AG04450 (cell line): ENCODE results near the gene COMMD1. TPM values are rescaled to one million over a fixed set of nuclear protein-coding genes. Genes with fewer than 3 reads are reported as not detected.
A peak's percentile ranks its signal among the peaks of the same experiment; 100 is the strongest.
"Not testable (repeated sequence)": the region's sequence is repeated elsewhere in the genome, so short reads cannot be mapped to it uniquely, and the experiment has no call there.

Source experiments
- CTCF ChIA-PET: fragments of 300-600, 350-600 bp; formaldehyde crosslinking; extraction: SDS; loops from one replicate; lab custom pipeline; 2022; ENCODE audit warnings: antibody characterized with exemption, inconsistent platforms; lab: Charles Lee
- POLR2A ChIA-PET: fragments of 350-600 bp; formaldehyde crosslinking; extraction: SDS; loops from one replicate; lab custom pipeline; 2021; ENCODE audit warnings: antibody characterized with exemption, inconsistent platforms; lab: Yijun Ruan, JAX
- DNase-seq: peaks from one replicate; pipeline ENCODE4 v3.0.0-alpha.2; 2011; ENCODE audit warnings: low read depth, low spot score
- H3K27ac ChIP-seq: one replicate; pipeline ENCODE4 v1.5.1; 2012; ENCODE audit warnings: low read depth, low read length, control low read depth
- H3K27me3 ChIP-seq: one replicate; pipeline ENCODE4 v1.6.0; 2012; ENCODE audit warnings: low read length; ENCODE audit not compliant: control insufficient read depth, insufficient read depth
- H3K4me3 ChIP-seq: 2 replicates; pipeline ENCODE4 v1.5.1; 2011; ENCODE audit warnings: mild to moderate bottlenecking, low read depth, low read length, control low read depth
- H3K9me3 ChIP-seq: 2 replicates; pipeline ENCODE4 v1.5.1; 2012; ENCODE audit warnings: low read length; ENCODE audit not compliant: control insufficient read depth, insufficient read depth
- polyA plus RNA-seq: library from polyadenylated mRNA; depleted of rRNA; stranded (reverse); fragments of >200 nt; gene quantifications from 2 replicates; pipeline ENCODE4 v1.2.3, GENCODE V29; 2011
- TF ChIP-seq, protein P1 (sequence below): IDR thresholded peaks from 2 replicates; pipeline ENCODE4 v1.5.1; 2011; ENCODE audit warnings: low read depth, low read length, control low read depth, inconsistent platforms

COMMD1 gene
- polyA plus RNA-seq, 1 experiment, result 59.9 TPM

- TF ChIP-seq, protein P1, sequence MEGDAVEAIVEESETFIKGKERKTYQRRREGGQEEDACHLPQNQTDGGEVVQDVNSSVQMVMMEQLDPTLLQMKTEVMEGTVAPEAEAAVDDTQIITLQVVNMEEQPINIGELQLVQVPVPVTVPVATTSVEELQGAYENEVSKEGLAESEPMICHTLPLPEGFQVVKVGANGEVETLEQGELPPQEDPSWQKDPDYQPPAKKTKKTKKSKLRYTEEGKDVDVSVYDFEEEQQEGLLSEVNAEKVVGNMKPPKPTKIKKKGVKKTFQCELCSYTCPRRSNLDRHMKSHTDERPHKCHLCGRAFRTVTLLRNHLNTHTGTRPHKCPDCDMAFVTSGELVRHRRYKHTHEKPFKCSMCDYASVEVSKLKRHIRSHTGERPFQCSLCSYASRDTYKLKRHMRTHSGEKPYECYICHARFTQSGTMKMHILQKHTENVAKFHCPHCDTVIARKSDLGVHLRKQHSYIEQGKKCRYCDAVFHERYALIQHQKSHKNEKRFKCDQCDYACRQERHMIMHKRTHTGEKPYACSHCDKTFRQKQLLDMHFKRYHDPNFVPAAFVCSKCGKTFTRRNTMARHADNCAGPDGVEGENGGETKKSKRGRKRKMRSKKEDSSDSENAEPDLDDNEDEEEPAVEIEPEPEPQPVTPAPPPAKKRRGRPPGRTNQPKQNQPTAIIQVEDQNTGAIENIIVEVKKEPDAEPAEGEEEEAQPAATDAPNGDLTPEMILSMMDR, result no peak
- no peaks in the 10 kb centered on the region for H3K27me3 ChIP-seq
- H3K9me3 ChIP-seq, result no peaks in the 10 kb centered on the region
- no peak overlapping the region for H3K27ac ChIP-seq
- no peak overlapping the region for H3K4me3 ChIP-seq
- no peak for DNase-seq
- ChIA-PET POLR2A (no interaction called here), CTCF (no interaction called here)
Observed at GRCh38 chr2:61909116-61909515, 3.6 kb downstream of the COMMD1 start.

- POLR2A ChIA-PET, result no interaction called here
- TF ChIP-seq, protein P1, result peak; percentile 32
- CTCF ChIA-PET, result no interaction called here
- H3K4me3 ChIP-seq, result no peak overlapping the region
- no peaks in the 10 kb centered on the region for H3K27me3 ChIP-seq
- no peak for DNase-seq
- no peaks in the 10 kb centered on the region for H3K9me3 ChIP-seq
- H3K27ac ChIP-seq, result no peak overlapping the region
Observed at GRCh38 chr2:61910603-61911002, 5.1 kb downstream of the COMMD1 start.

DNA sequence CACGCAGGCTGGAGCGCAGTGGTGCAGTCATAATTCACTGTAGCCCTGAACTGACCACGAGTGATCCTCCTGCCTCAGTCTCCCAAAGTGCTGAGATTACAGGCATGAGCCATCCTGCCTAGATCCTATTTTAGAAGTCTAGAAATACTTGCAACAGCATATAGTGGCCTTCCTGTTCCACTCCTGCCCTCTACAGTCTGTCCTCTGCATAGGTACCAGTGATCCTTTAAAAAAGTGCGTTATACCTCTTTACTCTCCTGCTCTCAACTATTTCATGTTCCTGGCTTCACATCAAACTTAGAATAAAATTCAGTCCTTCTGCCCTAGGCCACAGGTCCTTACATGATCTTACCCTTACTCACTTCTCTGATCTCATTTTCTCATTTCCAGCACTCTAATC lies 6.0 kb downstream of the COMMD1 start:
- ChIA-PET CTCF (interaction anchor here (1.3 kb wide), 1 partner anchor 9 kb away, joined by 4 read pairs; no protein-coding TSS in a partner anchor), POLR2A (no interaction called here)
- H3K27ac ChIP-seq, result no peak overlapping the region
- H3K9me3 ChIP-seq, result no peaks in the 10 kb centered on the region
- TF ChIP-seq, protein P1, result peak; percentile 21; the same call in 1 of the 2 replicates
- no peak for DNase-seq
- no peak overlapping the region for H3K4me3 ChIP-seq
- no peaks in the 10 kb centered on the region for H3K27me3 ChIP-seq

GRCh38 chr2:61914794-61915193 lies 9.3 kb downstream of the COMMD1 start:
- H3K27me3 ChIP-seq, H3K9me3 ChIP-seq, DNase-seq, H3K27ac ChIP-seq, POLR2A ChIA-PET, H3K4me3 ChIP-seq, CTCF ChIA-PET: not testable (repeated sequence)

- TF ChIP-seq, protein P1, result no peak
- CTCF ChIA-PET, result interaction anchor here (1.4 to 4.3 kb wide), 2 partner anchors 9 to 491 kb away, joined by 4 to 22 read pairs; no protein-coding TSS in a partner anchor
Observed at GRCh38 chr2:61920548-61920947, 15.1 kb downstream of the COMMD1 start.

More at GRCh38 chr2:61920548-61920947, 15.1 kb downstream of the COMMD1 start:
- Histone ChIP-seq H3K27ac (no peak overlapping the region), H3K4me3 (no peak overlapping the region), H3K27me3 (no peaks in the 10 kb centered on the region), H3K9me3 (no peaks in the 10 kb centered on the region)
- POLR2A ChIA-PET, result no interaction called here
- no peak for DNase-seq
